Stimulated activated CD4-positive, alpha-beta T cell treated with anti-CD3 and anti-CD28 coated beads, Interleukin-1b, Interleukin-23, amount 100 ng/mL, for 24 hours (primary cell): ENCODE data around the gene PDE6B.
"Not testable (repeated sequence)": the region's sequence is repeated elsewhere in the genome, so short reads cannot be mapped to it uniquely, and the experiment has no call there.

Experiments
- DNase-seq, 4 experiments: peaks; one replicate each; pipeline ENCODE4 v3.0.0-alpha.2; 2020; ENCODE audit warnings: low read depth in 4 of 4, low spot score in 1 of 4

Gene PDE6B

DNA sequence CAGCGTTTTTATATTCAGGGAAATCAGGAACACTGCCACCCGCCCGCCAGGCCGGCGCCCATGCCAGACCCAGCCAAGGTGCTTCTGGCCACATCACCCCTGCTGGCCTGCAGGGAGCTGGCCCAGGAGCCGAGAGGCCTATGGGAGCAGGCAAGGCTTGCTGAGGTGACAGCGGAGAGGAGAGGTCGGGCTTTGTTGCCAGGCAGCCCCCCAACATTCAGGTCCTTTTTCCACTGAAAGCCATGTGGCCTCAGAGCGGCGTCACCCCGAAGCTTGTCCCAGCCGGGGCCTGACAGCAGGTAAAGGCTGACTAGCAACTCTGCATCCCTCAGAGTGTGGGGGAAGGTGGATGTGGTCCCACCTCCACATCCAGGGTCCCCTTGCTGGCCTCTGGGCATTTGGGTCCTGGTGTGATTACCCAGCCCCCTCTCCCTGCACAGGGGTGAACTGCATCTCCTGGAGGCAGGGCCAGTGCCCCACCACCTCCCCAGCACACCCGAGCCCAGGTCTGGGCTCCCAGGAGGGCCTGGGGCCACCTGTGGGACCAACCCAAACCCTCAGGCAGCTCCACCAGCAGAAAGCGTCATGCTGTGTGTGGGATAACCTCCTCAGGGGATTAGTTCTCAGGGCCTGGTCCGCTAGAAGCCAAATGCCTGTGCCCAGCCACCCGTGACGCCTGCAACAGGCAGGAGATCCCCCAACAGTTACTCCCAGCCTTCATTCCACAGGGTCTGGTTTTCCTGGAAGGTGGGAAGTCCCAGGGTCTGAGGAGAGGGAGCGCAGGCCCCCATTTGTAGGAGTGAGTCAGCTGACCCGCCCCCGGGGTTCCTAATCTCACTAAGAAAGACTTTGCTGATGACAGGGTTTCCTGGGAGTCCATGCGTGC, at the start of gene PDE6B:
Gene PDE6B, plus strand, starts transcription at position 869 of the 886 bp plus-strand sequence. CDS start 54 bp downstream, outside the sequence.
- DNase-seq: no peak

GRCh38 chr4:576245-576821, 49.0 kb upstream of the PDE6B start, which contains the start of gene TMEM271:
Gene TMEM271 (minus strand): TSS chr4:576295. CDS start chr4:576062, 233 bp downstream.
- no peak for DNase-seq

GRCh38 chr4:576991-577498, 48.3 kb upstream of the PDE6B start:
- no peak for DNase-seq

- no peak for DNase-seq
These were observed 47.6 kb upstream of the PDE6B start for GRCh38 chr4:577499-578450.

- no peak for DNase-seq
These were observed 46.6 kb upstream of the PDE6B start for GRCh38 chr4:578451-579443.

DNA sequence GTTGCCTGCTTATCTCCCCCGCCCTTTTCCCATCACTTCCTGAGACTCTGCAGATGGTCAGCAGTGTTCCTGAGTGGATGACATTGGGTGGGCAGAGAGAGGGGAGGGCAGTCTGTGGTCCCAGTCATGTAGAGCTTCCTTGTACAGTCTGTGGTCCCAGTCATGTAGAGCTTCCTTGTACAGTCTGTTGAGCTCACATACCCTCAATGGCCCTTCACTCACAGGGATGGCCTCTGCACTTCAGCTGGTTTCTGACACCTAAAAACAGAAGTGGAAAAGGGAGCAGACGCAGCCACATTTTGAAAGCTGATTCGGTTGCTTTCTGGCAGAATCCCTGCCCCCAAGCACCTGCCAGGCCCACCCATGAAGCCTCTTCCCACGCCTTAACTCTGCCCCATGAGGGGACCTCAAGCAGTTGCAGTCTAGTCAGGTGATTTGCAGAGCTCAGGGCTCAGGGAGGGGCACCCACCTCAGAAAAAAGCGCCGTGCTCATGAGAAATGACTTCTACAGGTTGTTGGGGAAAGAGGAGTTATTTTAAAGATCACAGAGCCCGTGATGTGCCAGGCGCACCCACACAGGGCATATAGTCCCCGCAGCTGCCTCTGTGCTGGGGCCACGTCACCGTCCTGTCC, 45.7 kb upstream of the PDE6B start:
- no peak for DNase-seq

- no peak for DNase-seq
These were observed 44.2 kb upstream of the PDE6B start for GRCh38 chr4:581181-581580.

- no peak for DNase-seq
These were observed 43.5 kb upstream of the PDE6B start for GRCh38 chr4:581753-582361.

DNA sequence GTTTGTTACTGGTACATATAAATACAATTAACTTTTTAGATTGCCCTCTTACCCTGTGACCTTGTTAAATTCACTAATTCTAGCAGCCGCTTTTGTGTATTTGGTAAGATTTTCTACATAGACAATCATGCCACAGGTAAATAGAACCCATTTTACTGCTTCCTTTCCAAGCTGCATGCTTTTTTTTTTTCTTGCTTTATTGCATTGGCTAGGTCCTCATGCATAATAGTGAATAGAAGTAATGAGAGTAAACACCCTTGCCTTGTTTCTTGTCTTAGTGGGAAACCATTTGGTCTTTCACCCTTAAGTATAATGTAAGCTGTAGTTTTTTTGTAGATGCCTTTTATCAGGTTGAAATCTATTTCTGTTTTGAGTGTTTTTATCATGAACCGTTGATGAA, 41.6 kb upstream of the PDE6B start:
- DNase-seq: no peak

DNA sequence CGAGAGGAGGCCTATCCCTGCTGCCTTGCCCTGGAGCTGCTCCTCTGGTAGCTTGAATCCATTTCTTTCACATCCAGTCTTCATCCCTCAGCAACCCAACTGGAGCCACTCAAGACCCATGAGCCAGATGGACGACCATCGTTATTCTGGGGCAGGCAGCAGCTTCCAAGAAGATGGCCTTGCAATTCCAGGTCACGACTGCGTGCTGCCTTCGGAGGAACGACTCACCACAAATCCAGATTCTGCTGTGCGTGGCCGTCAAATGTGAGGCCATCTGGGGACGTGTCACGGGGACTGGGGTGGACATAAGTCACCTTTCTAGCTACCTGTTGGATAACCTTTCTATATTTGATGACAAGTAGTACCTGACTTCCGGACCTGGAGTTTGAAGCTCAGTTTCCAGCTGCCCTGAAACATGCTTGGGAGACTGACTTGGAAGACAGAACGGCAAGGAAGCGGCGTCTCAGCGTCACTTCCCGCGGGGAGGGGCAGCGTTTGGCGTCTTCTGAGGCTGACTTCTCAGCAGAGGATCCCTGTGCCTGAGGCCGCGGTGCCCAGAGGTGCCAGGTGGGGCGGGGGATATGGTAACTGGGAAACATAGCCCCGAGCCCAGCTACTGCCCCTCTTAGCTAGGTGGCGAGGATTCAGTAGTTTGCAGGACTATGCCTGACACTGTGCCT, 37.6 kb upstream of the PDE6B start:
- DNase-seq: no peak

DNA sequence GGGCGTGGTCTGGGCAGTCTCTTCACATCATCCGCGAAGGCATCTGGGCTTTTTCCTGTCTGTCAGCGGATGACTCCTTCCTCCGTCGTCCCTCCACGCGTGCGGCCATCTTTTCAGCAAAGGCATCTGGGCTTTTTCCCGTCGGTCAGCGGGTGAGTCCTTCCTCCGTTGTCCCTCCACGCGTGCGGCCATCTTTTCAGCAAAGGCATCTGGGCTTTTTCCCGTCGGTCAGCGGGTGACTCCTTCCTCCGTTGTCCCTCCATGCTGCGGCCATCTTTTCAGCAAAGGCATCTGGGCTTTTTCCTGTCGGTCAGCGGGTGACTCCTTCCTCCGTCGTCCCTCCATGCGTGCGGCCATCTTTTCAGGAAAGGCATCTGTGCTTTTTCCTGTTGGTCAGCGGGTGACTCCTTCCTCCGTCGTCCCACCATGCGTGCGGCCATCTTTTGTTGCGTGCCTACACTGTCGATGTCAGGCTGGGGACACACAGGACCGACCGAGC, 37.0 kb upstream of the PDE6B start:
- DNase-seq: no peak

- no peak for DNase-seq
These were observed 36.0 kb upstream of the PDE6B start for GRCh38 chr4:589219-589963.

GRCh38 chr4:590313-590841, 35.0 kb upstream of the PDE6B start:
- no peak for DNase-seq

DNA sequence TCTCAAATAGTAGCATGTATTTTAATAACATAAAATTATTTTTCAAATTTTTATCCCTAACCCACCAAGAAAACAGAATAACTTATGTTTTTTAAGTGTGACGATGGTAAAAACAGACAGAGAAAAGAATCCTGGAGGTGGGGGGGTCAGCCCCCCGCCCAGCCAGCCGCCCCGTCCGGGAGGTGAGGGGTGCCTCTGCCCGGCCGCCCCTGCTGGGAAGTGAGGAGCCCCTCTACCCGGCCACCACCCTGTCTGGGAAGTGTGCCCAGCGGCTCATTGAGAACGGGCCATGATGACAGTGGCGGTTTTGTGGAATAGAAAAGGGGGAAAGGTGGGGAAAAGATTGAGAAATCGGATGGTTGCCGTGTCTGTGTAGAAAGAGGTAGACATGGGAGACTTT, 33.2 kb upstream of the PDE6B start:
- not testable (repeated sequence) for DNase-seq

DNA sequence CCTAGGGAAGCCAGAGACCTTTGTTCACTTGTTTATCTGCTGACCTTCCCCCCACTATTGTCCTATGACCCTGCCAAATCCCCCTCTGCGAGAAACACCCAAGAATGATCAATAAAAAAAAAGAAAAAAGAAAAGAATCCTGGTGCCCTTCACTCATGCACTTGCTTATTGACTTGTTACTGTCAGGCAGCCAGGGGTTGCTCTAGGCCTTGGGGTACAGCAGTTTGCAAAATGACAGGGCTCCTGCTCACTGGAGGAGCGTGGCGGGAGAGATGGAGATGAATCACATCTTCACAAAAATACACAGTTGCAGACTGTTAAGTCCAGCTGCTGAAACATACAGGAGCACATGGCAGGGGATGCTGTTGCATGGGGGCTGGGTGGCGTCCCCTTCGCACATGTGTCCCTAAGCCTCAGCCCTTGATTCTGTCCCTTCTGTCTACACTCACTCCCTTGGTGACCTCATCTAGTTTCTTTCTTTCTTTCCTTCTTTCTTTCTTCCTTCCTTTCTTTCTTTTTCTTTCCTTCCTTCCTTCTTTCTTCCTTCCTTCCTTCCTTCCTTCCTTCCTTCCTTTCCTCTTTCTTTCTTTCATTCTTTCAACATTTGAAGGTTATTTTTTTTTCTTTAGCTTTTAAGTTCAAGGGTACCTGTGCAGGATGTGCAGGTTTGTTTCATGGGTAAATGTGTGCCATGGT, 32.4 kb upstream of the PDE6B start:
- no peak for DNase-seq

DNA sequence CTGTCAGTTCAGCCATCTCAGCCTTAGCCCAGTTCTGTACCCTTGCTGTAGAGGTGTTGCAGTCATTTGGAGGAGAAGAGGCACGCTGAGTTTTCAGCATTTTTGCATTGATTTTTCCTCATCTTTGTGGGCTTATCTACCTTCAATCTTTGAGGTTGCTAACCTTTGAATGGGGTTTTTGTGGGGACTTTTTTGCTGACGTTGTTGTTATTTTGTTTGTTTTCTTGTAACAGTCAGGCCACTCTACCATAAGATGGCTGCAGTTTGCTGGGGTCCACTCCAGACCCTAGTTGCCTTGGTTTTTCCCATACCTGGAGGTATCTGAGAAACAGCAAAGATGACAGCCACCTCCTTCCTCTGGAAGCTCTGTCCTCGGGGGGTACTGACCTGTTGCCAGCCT, 26.4 kb upstream of the PDE6B start:
- no peak for DNase-seq

- no peak for DNase-seq
These were observed 25.2 kb upstream of the PDE6B start for GRCh38 chr4:600166-600565.
